ENCODE data around the gene SVEP1.

SVEP1 gene

GRCh38 chr9:110464321-110464720 is 115.2 kb downstream of the SVEP1 start:
- TF ChIP-seq CTCF (conservative IDR thresholded peaks at IDR 0.05; ENCODE audit: control insufficient read depth, insufficient read depth, low read depth, low read length) = no peak
- no peak overlapping the region for H3K4me3 ChIP-seq (ENCODE audit: control insufficient read depth, low read depth, low read length)
- no peak for DNase-seq (ENCODE audit: low read depth)

GRCh38 chr9:110463499-110463898 is 116.0 kb downstream of the SVEP1 start:
- no peak for TF ChIP-seq CTCF (conservative IDR thresholded peaks at IDR 0.05; ENCODE audit: control insufficient read depth, insufficient read depth, low read depth, low read length)
- no peak for DNase-seq (ENCODE audit: low read depth)
- no peak overlapping the region for H3K4me3 ChIP-seq (ENCODE audit: control insufficient read depth, low read depth, low read length)

GRCh38 chr9:110457245-110457644 is 122.3 kb downstream of the SVEP1 start:
- no peak for TF ChIP-seq CTCF (conservative IDR thresholded peaks at IDR 0.05; ENCODE audit: control insufficient read depth, insufficient read depth, low read depth, low read length)
- no peak overlapping the region for H3K4me3 ChIP-seq (ENCODE audit: control insufficient read depth, low read depth, low read length)
- DNase-seq (ENCODE audit: low read depth) = no peak

- DNase-seq (ENCODE audit: low read depth) = no peak
- no peak for TF ChIP-seq CTCF (conservative IDR thresholded peaks at IDR 0.05; ENCODE audit: control insufficient read depth, insufficient read depth, low read depth, low read length)
- H3K4me3 ChIP-seq (ENCODE audit: control insufficient read depth, low read depth, low read length) = no peak overlapping the region
Measured at GRCh38 chr9:110456681-110457080, 122.9 kb downstream of the SVEP1 start.

GRCh38 chr9:110455860-110456259 is 123.7 kb downstream of the SVEP1 start:
- no peak overlapping the region for H3K4me3 ChIP-seq (ENCODE audit: control insufficient read depth, low read depth, low read length)
- no peak for TF ChIP-seq CTCF (conservative IDR thresholded peaks at IDR 0.05; ENCODE audit: control insufficient read depth, insufficient read depth, low read depth, low read length)

GRCh38 chr9:110452227-110452801 is 127.2 kb downstream of the SVEP1 start:
- peak; percentile 32 for DNase-seq (ENCODE audit: low read depth)

More at GRCh38 chr9:110455860-110456259, 123.7 kb downstream of the SVEP1 start:
- no peak for DNase-seq (ENCODE audit: low read depth)

More at GRCh38 chr9:110452227-110452801, 127.2 kb downstream of the SVEP1 start:
- TF ChIP-seq CTCF (conservative IDR thresholded peaks at IDR 0.05; ENCODE audit: control insufficient read depth, insufficient read depth, low read depth, low read length) = peak; percentile 36
- H3K4me3 ChIP-seq (ENCODE audit: control insufficient read depth, low read depth, low read length) = no peak overlapping the region

Data from fibroblast of mammary gland (primary cell).